GM06990 (cell line): ENCODE data around the gene B3GAT3.

Source experiments
- DNase-seq: peaks from one replicate; pipeline ENCODE4 v3.0.0-alpha.2; 2011; ENCODE audit not compliant: insufficient read length; ENCODE audit errors: extremely low read depth
- H3K27me3 ChIP-seq: replicated peaks from 2 replicates; pipeline ENCODE4 v1.6.0; 2011; ENCODE audit warnings: low read length; ENCODE audit not compliant: control insufficient read depth, insufficient read depth
- H3K36me3 ChIP-seq: 2 replicates; pipeline ENCODE4 v1.5.1; 2011; ENCODE audit warnings: low read length; ENCODE audit not compliant: control insufficient read depth, insufficient read depth
- H3K4me3 ChIP-seq: replicated peaks from 2 replicates; pipeline ENCODE4 v1.5.1; 2011; ENCODE audit warnings: low read depth, mild to moderate bottlenecking, control low read depth, low read length
- TF ChIP-seq, protein P1 (sequence below): IDR thresholded peaks from 2 replicates; pipeline ENCODE4 v1.5.1; 2011; ENCODE audit warnings: low read length, control low read depth, mild to moderate bottlenecking, inconsistent platforms; ENCODE audit not compliant: insufficient read depth, poor library complexity, severe bottlenecking

Gene B3GAT3

DNA sequence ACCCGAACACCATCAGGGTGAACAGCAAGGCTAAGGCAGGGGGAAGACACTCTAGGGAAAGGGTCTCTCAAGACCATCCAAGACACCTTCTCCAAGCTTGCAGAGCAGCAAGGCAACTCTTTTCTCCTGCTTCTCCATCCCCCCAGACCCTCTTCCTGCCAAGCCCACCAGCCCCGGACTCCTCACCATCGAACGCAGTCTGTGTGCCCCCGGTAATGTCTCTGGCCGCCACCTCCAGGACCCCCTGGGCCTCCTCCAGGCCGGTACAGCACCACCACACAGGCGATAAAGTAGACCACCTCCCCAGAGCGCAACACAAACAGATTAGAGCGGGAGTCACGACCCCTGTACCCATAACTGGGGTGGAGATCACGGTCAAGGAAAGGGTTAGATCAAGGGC, 13.0 kb downstream of the B3GAT3 start:
- Histone ChIP-seq H3K27me3 (no peaks in the 10 kb centered on the region), H3K4me3 (no peak overlapping the region), H3K36me3 (peaks cover 4% of the 10 kb centered on the region)
- TF ChIP-seq, protein P1, sequence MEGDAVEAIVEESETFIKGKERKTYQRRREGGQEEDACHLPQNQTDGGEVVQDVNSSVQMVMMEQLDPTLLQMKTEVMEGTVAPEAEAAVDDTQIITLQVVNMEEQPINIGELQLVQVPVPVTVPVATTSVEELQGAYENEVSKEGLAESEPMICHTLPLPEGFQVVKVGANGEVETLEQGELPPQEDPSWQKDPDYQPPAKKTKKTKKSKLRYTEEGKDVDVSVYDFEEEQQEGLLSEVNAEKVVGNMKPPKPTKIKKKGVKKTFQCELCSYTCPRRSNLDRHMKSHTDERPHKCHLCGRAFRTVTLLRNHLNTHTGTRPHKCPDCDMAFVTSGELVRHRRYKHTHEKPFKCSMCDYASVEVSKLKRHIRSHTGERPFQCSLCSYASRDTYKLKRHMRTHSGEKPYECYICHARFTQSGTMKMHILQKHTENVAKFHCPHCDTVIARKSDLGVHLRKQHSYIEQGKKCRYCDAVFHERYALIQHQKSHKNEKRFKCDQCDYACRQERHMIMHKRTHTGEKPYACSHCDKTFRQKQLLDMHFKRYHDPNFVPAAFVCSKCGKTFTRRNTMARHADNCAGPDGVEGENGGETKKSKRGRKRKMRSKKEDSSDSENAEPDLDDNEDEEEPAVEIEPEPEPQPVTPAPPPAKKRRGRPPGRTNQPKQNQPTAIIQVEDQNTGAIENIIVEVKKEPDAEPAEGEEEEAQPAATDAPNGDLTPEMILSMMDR = no peak
- no peak for DNase-seq

DNA sequence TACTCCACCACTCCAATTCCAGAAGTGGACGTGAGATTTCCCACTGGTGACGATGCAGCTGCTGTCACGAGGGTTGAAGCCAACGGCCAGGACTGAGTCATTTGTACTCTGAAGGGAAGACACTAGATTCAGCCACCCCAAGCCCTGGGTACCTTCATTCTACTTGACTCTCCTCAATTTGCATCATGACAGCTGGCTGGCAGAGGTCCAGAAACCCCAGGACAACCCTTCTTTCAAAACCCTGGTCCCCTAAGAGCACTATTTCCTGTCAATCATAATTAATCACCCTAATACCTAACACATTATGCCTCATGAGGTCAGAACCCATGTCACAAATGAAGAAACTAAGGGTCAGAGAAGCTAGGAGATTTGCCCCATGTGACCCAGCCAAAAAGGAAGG, 14.1 kb downstream of the B3GAT3 start:
- TF ChIP-seq, protein P1 = no peak
- H3K4me3 ChIP-seq = no peak overlapping the region
- no peaks in the 10 kb centered on the region for H3K27me3 ChIP-seq
- peaks cover 10% of the 10 kb centered on the region for H3K36me3 ChIP-seq
- no peak for DNase-seq

DNA sequence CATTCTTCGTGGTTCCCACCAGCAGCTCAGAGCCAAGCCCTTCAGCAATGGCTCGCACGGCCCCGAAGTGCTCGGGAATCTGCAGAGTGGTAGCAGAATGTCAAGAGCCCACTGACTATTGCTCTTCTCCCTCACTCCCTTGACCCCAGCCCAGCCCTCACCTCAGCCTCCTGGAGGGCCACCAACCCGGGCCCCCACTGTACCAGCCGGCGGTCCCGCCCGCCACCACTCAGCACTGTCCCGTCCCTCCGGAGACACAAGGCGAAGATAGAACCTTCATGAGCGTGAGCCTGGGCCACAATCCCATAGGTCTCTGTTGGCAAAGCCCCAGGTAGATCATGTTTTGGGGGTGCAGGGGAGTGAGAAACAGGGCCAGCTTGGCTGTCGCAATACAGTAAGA, 15.9 kb downstream of the B3GAT3 start:
- Histone ChIP-seq H3K27me3 (no peaks in the 10 kb centered on the region), H3K4me3 (no peak overlapping the region), H3K36me3 (peaks cover 10% of the 10 kb centered on the region)
- TF ChIP-seq, protein P1 = no peak
- DNase-seq = no peak

DNA sequence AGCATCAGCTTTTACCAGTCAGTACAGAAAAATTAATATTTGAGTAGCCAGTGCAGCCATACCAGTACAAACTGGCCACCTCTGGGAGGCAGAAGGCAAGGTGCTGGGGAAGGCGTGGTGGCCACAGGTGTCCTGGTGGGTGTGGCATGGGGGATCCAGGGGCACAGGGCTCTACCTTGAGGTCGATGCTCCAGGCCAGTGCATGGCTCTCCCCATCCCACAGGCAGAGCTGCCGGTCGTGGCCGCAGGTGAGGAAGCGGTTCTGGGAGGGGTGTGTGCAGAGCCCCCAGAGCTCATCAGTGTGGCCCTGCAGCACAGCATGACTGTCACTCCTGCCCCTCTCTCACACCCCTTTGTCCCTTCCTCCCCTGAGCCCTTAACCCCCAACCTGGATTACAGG, 16.3 kb downstream of the B3GAT3 start:
- Histone ChIP-seq H3K36me3 (peaks cover 10% of the 10 kb centered on the region), H3K27me3 (no peaks in the 10 kb centered on the region), H3K4me3 (no peak overlapping the region)
- TF ChIP-seq, protein P1 = no peak
- DNase-seq = no peak

DNA sequence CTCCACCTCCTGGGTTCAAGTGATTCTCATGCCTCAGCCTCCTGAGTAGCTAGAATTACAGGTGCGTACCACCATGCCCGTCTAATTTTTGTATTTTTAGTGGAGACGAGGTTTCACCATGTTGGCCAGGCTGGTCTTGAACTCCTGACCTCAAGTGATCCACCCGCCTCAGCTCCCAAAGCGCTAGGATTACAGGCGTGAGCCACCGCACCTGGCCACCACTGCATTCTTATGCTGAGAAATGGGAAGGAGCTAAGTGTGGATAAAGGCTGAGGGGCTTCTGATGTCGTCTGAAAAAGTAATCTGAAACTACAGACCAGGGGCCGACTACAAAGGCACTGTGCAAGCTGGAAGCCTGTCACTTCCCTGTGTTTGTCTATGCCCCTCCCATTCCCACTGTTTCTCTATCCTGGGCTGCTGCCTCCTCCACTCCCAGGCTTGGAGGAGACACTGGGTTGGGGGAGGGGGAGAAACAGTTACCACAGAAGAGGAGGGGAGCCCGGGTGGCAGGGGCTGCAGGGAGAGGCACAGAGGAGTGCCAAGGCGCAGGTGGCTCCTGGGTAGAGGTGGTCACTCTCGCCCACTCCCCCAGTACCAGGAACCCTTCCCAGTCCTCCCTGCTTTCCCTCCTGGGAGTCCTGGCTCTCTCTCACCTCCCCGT, 17.2 kb downstream of the B3GAT3 start:
- no peak overlapping the region for H3K4me3 ChIP-seq
- H3K27me3 ChIP-seq = no peaks in the 10 kb centered on the region
- DNase-seq = no peak
- peaks cover 12% of the 10 kb centered on the region for H3K36me3 ChIP-seq
- TF ChIP-seq, protein P1 = no peak

DNA sequence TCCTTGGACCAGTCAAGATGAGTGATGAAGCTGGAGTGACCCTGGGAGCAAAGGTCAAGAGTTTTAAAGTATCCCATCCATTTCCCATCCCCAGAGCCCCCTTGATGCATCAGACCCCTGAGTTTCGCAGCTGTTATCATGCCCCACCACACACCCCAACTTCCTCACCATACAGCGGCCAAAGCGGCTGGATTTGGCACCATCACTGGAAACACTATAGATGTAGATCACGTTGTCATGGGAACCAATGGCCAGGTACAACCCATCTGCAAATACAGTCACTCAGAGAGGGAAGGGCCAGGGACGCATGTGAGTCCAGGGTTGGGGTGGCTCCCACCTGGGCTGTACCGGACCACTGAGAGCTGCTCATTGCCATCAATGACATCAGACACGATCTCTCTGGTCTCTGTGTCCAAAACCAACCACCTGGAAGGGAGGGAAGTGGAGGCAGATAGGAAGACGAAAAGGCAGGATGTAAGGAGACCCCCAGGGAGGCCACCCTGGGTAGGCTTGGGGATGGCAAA, 17.9 kb downstream of the B3GAT3 start:
- DNase-seq = no peak
- TF ChIP-seq, protein P1 = no peak
- Histone ChIP-seq H3K4me3 (no peak overlapping the region), H3K27me3 (no peaks in the 10 kb centered on the region), H3K36me3 (peaks cover 12% of the 10 kb centered on the region)
